OCI-LY1 (cell line): ENCODE measurements around the gene COL26A1.

Experiments
- CTCF ChIP-seq: fragments of 200-600 bp; sonication (generic), shearing (Covaris generic); IDR thresholded peaks from 2 replicates; pipeline ENCODE4 v1.5.1; 2017; ENCODE audit warnings: mild to moderate bottlenecking, antibody characterized with exemption, low read length, moderate library complexity, mixed read lengths
- EZH2 ChIP-seq: fragments of 200-600 bp; sonication (generic), shearing (Covaris generic); IDR thresholded peaks from 2 replicates; pipeline ENCODE4 v1.8.0; 2017; ENCODE audit warnings: borderline replicate concordance, mixed run types, mild to moderate bottlenecking, antibody characterized with exemption, low read length, moderate library complexity, mixed read lengths

GRCh38 chr7:101507327-101507726 is 144.7 kb downstream of the COL26A1 start:
- no peak for TF ChIP-seq EZH2
- TF ChIP-seq CTCF = no peak
